HepG2 (cell line): ENCODE measurements around the gene CLIC3. TPM values are rescaled to one million over a fixed set of nuclear protein-coding genes. Genes with fewer than 3 reads are reported as not detected.

ENCODE experiments used
- ARNT ChIP-seq: fragments of 450-650 bp; IDR thresholded peaks from 2 replicates; pipeline ENCODE4 v1.6.1; 2017
- CBX5 ChIP-seq: sonication (generic); formaldehyde crosslinking; IDR thresholded peaks from 2 replicates; pipeline ENCODE4 v1.4.0; 2020; ENCODE audit warnings: missing genetic modification reagents, borderline replicate concordance
- CCDC6 ChIP-seq: sonication (generic); formaldehyde crosslinking; IDR thresholded peaks from 2 replicates; pipeline ENCODE4 v1.8.1; 2022; ENCODE audit warnings: mild to moderate bottlenecking, missing genetic modification reagents, moderate library complexity
- IKZF4 ChIP-seq: sonication (generic); formaldehyde crosslinking; IDR thresholded peaks from 2 replicates; pipeline ENCODE4 v1.5.1; 2020; ENCODE audit warnings: borderline replicate concordance, mild to moderate bottlenecking, low read depth, missing genetic modification reagents; ENCODE audit errors: not compliant biosample characterization
- KLF9 ChIP-seq: IDR thresholded peaks from 2 replicates; pipeline ENCODE4 v1.6.1; 2016; ENCODE audit warnings: low read depth
- RBAK ChIP-seq: sonication (generic); formaldehyde crosslinking; IDR thresholded peaks from 2 replicates; pipeline ENCODE4 v1.5.1; 2020; ENCODE audit warnings: mild to moderate bottlenecking, missing genetic modification reagents
- RBFOX2 ChIP-seq: fragments of 200-400 bp; formaldehyde crosslinking; IDR thresholded peaks from 2 replicates; pipeline ENCODE4 v1.6.1; 2017; ENCODE audit warnings: low read depth, mild to moderate bottlenecking, low read length
- SALL1 ChIP-seq: sonication (generic); formaldehyde crosslinking; IDR thresholded peaks from 2 replicates; pipeline ENCODE4 v1.8.0; 2022; ENCODE audit warnings: mild to moderate bottlenecking, missing genetic modification reagents
- SALL2 ChIP-seq: sonication (generic); formaldehyde crosslinking; IDR thresholded peaks from 2 replicates; pipeline ENCODE4 v1.8.1; 2023; ENCODE audit warnings: mild to moderate bottlenecking, missing genetic modification reagents, inconsistent platforms
- SP4 ChIP-seq: sonication (generic); formaldehyde crosslinking; IDR thresholded peaks from 2 replicates; pipeline ENCODE4 v1.8.1; 2023; ENCODE audit warnings: mild to moderate bottlenecking, missing genetic modification reagents
- ZC3H4 ChIP-seq: sonication (generic); formaldehyde crosslinking; IDR thresholded peaks from 2 replicates; pipeline ENCODE4 v1.4.0; 2020; ENCODE audit warnings: missing genetic modification reagents, borderline replicate concordance
- ZNF160 ChIP-seq: sonication (generic); formaldehyde crosslinking; IDR thresholded peaks from 2 replicates; pipeline ENCODE4 v1.8.0; 2022; ENCODE audit warnings: mild to moderate bottlenecking, inconsistent platforms, missing genetic modification reagents
- polyA plus RNA-seq, 8 experiments: library from polyadenylated mRNA; depleted of rRNA in 3 of 8; stranded (reverse) in 7 of 8; unstranded in 1 of 8; fragments of >200 nt; fragmentation: Illumina TruSeq in 4 of 8; extraction: Trizol in 4 of 8; gene quantifications; 2 replicates each; pipeline versions ENCODE4 v1.2.1 to v1.2.3, GENCODE V29; 2011 to 2016; ENCODE audit warnings: low read depth in 4 of 8, missing spikeins in 1 of 8, mixed read lengths in 1 of 8; ENCODE audit not compliant: insufficient read depth in 1 of 8
- total RNA-seq, 5 experiments: library from RNA; depleted of rRNA; stranded (reverse); fragments of >200 nt; fragmentation: Illumina TruSeq; extraction: Trizol; gene quantifications; 2 replicates each; pipeline ENCODE4 v1.2.3, GENCODE V29; 2016; ENCODE audit warnings: low read depth in 1 of 5
- TF ChIP-seq, protein P1 (sequence below), 2 experiments: sonication (generic) in 1 of 2; formaldehyde crosslinking in 1 of 2; IDR thresholded peaks; 2 replicates each; pipeline versions ENCODE4 v1.4.0 to v1.6.1; 2018 to 2020; ENCODE audit warnings: missing genetic modification reagents in 2 of 2, borderline replicate concordance in 1 of 2, low read depth in 1 of 2, mild to moderate bottlenecking in 1 of 2, missing biosample characterization in 1 of 2
- TF ChIP-seq, protein P2 (sequence below): sonication (generic); formaldehyde crosslinking; IDR thresholded peaks from 2 replicates; pipeline ENCODE4 v1.4.0; 2020; ENCODE audit warnings: mild to moderate bottlenecking, low read depth, missing genetic modification reagents
- TF ChIP-seq, protein P3 (sequence below): sonication (generic); formaldehyde crosslinking; conservative IDR thresholded peaks from 2 replicates; pipeline ENCODE4 v1.8.0; 2022; ENCODE audit warnings: low read depth, missing genetic modification reagents
- TF ChIP-seq, protein P4 (sequence below): sonication (generic); formaldehyde crosslinking; IDR thresholded peaks from 2 replicates; pipeline ENCODE4 v1.5.0; 2020; ENCODE audit warnings: missing genetic modification reagents
- TF ChIP-seq, protein P5 (sequence below): sonication (generic); formaldehyde crosslinking; IDR thresholded peaks from 2 replicates; pipeline ENCODE4 v1.4.0; 2020; ENCODE audit warnings: mild to moderate bottlenecking, missing genetic modification reagents

Gene CLIC3
- total and polyA plus RNA-seq, 2 of the 13 experiments (the other 11 are each of a cell fraction or from before 2014, with no cell fraction given), result 0.51 to 1.5 TPM

DNA sequence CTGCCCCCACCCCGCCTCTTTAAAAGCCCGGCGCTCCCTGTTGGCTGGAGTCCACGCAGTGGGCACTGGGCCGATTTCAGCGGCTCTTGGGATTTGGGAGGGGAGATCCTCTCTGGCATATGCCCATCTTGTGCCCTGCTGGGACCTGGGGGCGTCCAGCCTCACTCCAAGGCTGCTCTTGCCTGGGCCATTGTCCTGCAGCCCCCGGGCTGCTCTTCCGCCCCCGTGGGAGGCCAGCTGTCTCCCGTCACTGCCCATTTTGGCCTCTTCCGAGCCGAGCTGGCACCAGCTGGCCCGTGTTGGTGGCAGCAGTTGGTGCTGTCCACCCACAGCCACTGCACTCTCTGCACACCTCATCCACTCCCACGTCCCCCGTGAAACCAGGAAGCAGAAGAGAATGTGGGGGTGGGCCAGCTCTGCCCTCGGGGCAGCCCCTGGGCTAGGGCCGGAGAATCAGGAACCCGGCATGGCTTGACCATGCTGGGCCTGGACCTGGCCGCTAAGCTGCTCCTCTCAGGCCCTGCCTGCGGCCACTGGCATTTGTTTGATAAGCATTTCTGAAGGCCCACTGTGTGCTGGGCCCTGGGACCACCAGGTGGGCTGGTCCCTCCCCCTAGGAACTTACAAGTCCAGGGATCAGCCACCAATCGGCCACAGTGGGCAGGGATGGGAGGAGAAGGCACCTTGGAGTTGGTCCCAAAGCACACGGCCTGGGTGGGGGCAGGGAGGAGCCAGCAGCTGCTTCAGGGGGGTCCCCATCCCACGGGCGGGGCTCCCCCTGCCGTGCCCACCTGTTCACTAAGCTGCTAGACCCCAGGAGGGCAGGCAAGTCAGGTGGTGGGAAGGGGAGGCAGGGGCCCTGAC, 49.1 kb downstream of the CLIC3 start (continued):
- TF ChIP-seq, protein P1, sequence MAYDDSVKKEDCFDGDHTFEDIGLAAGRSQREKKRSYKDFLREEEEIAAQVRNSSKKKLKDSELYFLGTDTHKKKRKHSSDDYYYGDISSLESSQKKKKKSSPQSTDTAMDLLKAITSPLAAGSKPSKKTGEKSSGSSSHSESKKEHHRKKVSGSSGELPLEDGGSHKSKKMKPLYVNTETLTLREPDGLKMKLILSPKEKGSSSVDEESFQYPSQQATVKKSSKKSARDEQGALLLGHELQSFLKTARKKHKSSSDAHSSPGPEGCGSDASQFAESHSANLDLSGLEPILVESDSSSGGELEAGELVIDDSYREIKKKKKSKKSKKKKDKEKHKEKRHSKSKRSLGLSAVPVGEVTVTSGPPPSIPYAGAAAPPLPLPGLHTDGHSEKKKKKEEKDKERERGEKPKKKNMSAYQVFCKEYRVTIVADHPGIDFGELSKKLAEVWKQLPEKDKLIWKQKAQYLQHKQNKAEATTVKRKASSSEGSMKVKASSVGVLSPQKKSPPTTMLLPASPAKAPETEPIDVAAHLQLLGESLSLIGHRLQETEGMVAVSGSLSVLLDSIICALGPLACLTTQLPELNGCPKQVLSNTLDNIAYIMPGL (CRISPR knock-in tag; IDR thresholded peaks at IDR 0.05; ENCODE audit: borderline replicate concordance in 1 of 2, low read depth in 1 of 2), result 0 out of 4 replicates have a peak, but pooled peaks of 1 of the 2 experiments have one; percentile 13
- TF ChIP-seq, protein P2, sequence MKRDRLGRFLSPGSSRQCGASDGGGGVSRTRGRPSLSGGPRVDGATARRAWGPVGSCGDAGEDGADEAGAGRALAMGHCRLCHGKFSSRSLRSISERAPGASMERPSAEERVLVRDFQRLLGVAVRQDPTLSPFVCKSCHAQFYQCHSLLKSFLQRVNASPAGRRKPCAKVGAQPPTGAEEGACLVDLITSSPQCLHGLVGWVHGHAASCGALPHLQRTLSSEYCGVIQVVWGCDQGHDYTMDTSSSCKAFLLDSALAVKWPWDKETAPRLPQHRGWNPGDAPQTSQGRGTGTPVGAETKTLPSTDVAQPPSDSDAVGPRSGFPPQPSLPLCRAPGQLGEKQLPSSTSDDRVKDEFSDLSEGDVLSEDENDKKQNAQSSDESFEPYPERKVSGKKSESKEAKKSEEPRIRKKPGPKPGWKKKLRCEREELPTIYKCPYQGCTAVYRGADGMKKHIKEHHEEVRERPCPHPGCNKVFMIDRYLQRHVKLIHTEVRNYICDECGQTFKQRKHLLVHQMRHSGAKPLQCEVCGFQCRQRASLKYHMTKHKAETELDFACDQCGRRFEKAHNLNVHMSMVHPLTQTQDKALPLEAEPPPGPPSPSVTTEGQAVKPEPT (CRISPR knock-in tag), result no peak
- TF ChIP-seq CCDC6 (CRISPR knock-in tag) (no peak), SP4 (CRISPR knock-in tag) (no peak), SALL2 (CRISPR knock-in tag) (no peak), RBAK (no peak), IKZF4 (CRISPR knock-in tag) (peak; percentile 43), CBX5 (CRISPR knock-in tag) (no peak), SALL1 (CRISPR knock-in tag) (no peak), RBFOX2 (0 out of 2 replicates have a peak, but pooled peaks have one; percentile 20), ZC3H4 (CRISPR knock-in tag) (no peak), ZNF160 (CRISPR knock-in tag) (no peak), KLF9 (CRISPR knock-in tag) (no peak), ARNT (no peak)
- TF ChIP-seq, protein P3, sequence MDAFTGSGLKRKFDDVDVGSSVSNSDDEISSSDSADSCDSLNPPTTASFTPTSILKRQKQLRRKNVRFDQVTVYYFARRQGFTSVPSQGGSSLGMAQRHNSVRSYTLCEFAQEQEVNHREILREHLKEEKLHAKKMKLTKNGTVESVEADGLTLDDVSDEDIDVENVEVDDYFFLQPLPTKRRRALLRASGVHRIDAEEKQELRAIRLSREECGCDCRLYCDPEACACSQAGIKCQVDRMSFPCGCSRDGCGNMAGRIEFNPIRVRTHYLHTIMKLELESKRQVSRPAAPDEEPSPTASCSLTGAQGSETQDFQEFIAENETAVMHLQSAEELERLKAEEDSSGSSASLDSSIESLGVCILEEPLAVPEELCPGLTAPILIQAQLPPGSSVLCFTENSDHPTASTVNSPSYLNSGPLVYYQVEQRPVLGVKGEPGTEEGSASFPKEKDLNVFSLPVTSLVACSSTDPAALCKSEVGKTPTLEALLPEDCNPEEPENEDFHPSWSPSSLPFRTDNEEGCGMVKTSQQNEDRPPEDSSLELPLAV (CRISPR knock-in tag), result no peak
- TF ChIP-seq, protein P4, sequence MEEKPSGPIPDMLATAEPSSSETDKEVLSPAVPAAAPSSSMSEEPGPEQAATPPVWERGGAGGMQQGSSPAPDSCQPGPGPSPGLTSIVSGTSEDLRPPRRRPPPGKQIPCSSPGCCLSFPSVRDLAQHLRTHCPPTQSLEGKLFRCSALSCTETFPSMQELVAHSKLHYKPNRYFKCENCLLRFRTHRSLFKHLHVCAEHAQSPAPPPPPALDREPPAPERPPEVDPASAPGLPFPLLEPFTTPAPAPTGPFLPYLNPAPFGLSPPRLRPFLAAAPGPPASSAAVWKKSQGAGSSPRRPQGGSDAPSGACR, result no peak
- TF ChIP-seq, protein P5, sequence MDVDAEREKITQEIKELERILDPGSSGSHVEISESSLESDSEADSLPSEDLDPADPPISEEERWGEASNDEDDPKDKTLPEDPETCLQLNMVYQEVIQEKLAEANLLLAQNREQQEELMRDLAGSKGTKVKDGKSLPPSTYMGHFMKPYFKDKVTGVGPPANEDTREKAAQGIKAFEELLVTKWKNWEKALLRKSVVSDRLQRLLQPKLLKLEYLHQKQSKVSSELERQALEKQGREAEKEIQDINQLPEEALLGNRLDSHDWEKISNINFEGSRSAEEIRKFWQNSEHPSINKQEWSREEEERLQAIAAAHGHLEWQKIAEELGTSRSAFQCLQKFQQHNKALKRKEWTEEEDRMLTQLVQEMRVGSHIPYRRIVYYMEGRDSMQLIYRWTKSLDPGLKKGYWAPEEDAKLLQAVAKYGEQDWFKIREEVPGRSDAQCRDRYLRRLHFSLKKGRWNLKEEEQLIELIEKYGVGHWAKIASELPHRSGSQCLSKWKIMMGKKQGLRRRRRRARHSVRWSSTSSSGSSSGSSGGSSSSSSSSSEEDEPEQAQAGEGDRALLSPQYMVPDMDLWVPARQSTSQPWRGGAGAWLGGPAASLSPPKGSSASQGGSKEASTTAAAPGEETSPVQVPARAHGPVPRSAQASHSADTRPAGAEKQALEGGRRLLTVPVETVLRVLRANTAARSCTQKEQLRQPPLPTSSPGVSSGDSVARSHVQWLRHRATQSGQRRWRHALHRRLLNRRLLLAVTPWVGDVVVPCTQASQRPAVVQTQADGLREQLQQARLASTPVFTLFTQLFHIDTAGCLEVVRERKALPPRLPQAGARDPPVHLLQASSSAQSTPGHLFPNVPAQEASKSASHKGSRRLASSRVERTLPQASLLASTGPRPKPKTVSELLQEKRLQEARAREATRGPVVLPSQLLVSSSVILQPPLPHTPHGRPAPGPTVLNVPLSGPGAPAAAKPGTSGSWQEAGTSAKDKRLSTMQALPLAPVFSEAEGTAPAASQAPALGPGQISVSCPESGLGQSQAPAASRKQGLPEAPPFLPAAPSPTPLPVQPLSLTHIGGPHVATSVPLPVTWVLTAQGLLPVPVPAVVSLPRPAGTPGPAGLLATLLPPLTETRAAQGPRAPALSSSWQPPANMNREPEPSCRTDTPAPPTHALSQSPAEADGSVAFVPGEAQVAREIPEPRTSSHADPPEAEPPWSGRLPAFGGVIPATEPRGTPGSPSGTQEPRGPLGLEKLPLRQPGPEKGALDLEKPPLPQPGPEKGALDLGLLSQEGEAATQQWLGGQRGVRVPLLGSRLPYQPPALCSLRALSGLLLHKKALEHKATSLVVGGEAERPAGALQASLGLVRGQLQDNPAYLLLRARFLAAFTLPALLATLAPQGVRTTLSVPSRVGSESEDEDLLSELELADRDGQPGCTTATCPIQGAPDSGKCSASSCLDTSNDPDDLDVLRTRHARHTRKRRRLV (CRISPR knock-in tag), result 0 out of 2 replicates have a peak, but pooled peaks have one; percentile 13
